SJCRH30 (cell line): Measurements from ENCODE around the gene CRP. TPM values are rescaled to one million over a fixed set of nuclear protein-coding genes. Genes with fewer than 3 reads are reported as not detected.

Source experiments
- DNase-seq, 2 experiments: peaks; one replicate each; pipeline ENCODE4 v3.0.0-alpha.2; 2015 to 2020
- H3K27ac ChIP-seq: fragments of 250-450 bp; sonication (Bioruptor Pico); 2 replicates; pipeline ENCODE4 v1.5.1; 2020; ENCODE audit warnings: mild to moderate bottlenecking, moderate library complexity
- H3K27me3 ChIP-seq: fragments of 250-450 bp; sonication (Bioruptor Pico); 2 replicates; pipeline ENCODE4 v1.5.1; 2020; ENCODE audit warnings: mild to moderate bottlenecking, moderate library complexity
- H3K36me3 ChIP-seq: fragments of 250-450 bp; sonication (Bioruptor Pico); 2 replicates; pipeline ENCODE4 v1.5.1; 2020; ENCODE audit warnings: mild to moderate bottlenecking, moderate library complexity
- H3K4me1 ChIP-seq: fragments of 250-450 bp; sonication (Bioruptor Pico); 2 replicates; pipeline ENCODE4 v1.5.1; 2020; ENCODE audit warnings: mild to moderate bottlenecking, moderate library complexity
- H3K4me3 ChIP-seq: fragments of 250-450 bp; sonication (Bioruptor Pico); 2 replicates; pipeline ENCODE4 v1.5.1; 2020; ENCODE audit warnings: mild to moderate bottlenecking, moderate library complexity
- H3K9me3 ChIP-seq: fragments of 250-450 bp; sonication (Bioruptor Pico); replicated peaks from 2 replicates; pipeline ENCODE4 v1.5.1; 2020; ENCODE audit warnings: mild to moderate bottlenecking, moderate library complexity
- total RNA-seq: library from RNA; depleted of rRNA; stranded (reverse); fragments of >200 nt; shearing (Covaris generic); gene quantifications from 2 replicates; pipeline ENCODE4 v1.2.3, GENCODE V29; 2014; rRNA removed

Gene CRP
- total RNA-seq, 1 experiment from 2014 or later, result not detected

- no peaks in the 10 kb centered on the region for H3K27me3 ChIP-seq
- H3K9me3 ChIP-seq, result no peaks in the 10 kb centered on the region
- no peak overlapping the region for H3K27ac ChIP-seq
- no peak for DNase-seq
- no peaks in the 10 kb centered on the region for H3K36me3 ChIP-seq
- H3K4me1 ChIP-seq, result no peaks in the 10 kb centered on the region
- H3K4me3 ChIP-seq, result no peak overlapping the region
Measured at GRCh38 chr1:159668739-159669138, 45.6 kb downstream of the CRP start.

GRCh38 chr1:159664247-159664646 is 50.1 kb downstream of the CRP start:
- Histone ChIP-seq H3K4me3 (no peak overlapping the region), H3K4me1 (no peaks in the 10 kb centered on the region), H3K9me3 (no peaks in the 10 kb centered on the region), H3K27me3 (no peaks in the 10 kb centered on the region), H3K27ac (no peak overlapping the region), H3K36me3 (no peaks in the 10 kb centered on the region)
- no peak for DNase-seq

GRCh38 chr1:159663552-159663951 is 50.8 kb downstream of the CRP start:
- Histone ChIP-seq H3K27ac (no peak overlapping the region), H3K9me3 (no peaks in the 10 kb centered on the region), H3K4me3 (no peak overlapping the region), H3K36me3 (no peaks in the 10 kb centered on the region), H3K27me3 (no peaks in the 10 kb centered on the region), H3K4me1 (no peaks in the 10 kb centered on the region)
- no peak for DNase-seq

Other genes with a start within 250 kb of the CRP start
- not detected in 2 replicates for gene OR10J5, start 178.6 kb downstream of the CRP start, total RNA-seq
- gene APCS, start 126.8 kb downstream of the CRP start, total RNA-seq, result not detected in 2 replicates
- gene DUSP23, start 66.4 kb upstream of the CRP start, total RNA-seq, result not detected in 2 replicates
- not detected in 2 replicates for gene FCRL6, start 87.8 kb upstream of the CRP start, total RNA-seq
- gene SLAMF8, start 112.3 kb upstream of the CRP start, total RNA-seq, result 0.05 TPM in 1 of 2 replicates, not detected in the other
- not detected in 2 replicates for gene VSIG8, start 148.1 kb upstream of the CRP start, total RNA-seq
- gene CFAP45, start 185.6 kb upstream of the CRP start, total RNA-seq, result 0.41 and 0.42 TPM in 2 replicates
- 82.6 and 85.4 TPM in 2 replicates for gene TAGLN2, start 210.9 kb upstream of the CRP start, total RNA-seq
- gene IGSF9, start 231.0 kb upstream of the CRP start, total RNA-seq, result 0.06 and 0.08 TPM in 2 replicates
- not detected in 2 replicates for gene SLAMF9, start 239.6 kb upstream of the CRP start, total RNA-seq